ENCODE results near the gene TRAP1. TPM values are rescaled to one million over a fixed set of nuclear protein-coding genes. Genes with fewer than 3 reads are reported as not detected.

Gene TRAP1
- total RNA-seq, 1 experiment from 2014 or later, result 416 TPM

DNA sequence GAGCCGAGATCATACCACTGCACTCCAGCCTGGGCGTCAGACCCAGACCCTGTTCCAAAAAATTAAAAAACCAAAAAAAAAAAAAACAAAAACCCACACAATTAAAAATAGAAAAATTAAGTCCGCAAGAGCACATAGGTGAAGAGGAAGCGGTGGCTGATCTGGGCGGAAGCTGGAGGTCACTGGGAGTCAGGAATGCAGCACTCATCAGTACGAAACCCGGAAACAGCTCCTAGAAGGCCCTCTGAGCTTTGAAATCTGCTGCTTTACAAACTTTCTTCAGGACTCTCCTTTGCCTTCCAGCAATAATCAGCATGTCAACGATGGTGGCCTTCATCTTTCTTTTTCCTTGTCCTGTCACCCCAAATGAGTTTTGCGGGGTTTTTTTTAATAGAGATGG lies 29.5 kb downstream of the TRAP1 start:
- BruUV-seq (replicated peaks), result no TSS peak
- DNase-seq (ENCODE audit: low read depth, low spot score) (no peak), ATAC-seq (no peak)
- intact Hi-C loops (cut with micrococcal nuclease), result no loop called here
- no peaks in the 10 kb centered on the region for H3K9me2 ChIP-seq (ENCODE audit: insufficient read depth)
- TF ChIP-seq FOSL1 (IDR thresholded peaks at IDR 0.05; ENCODE audit: low read depth) (no peak), SIN3A (IDR thresholded peaks at IDR 0.05; ENCODE audit: low read depth) (no peak), YY1 (IDR thresholded peaks at IDR 0.05; ENCODE audit: extremely low read depth, insufficient replicate concordance, low read depth, low read length) (no peak), SRF (IDR thresholded peaks at IDR 0.05; ENCODE audit: low read depth) (no peak), CEBPB (IDR thresholded peaks at IDR 0.05; ENCODE audit: low read depth) (no peak), JUND (IDR thresholded peaks at IDR 0.05) (no peak), ZFX (IDR thresholded peaks at IDR 0.05) (no peak), EZH2phosphoT487 (IDR thresholded peaks at IDR 0.05; ENCODE audit: borderline replicate concordance) (no peak), EGR1 (IDR thresholded peaks at IDR 0.05; ENCODE audit: low read depth) (no peak), RAD21 (IDR thresholded peaks at IDR 0.05; ENCODE audit: low read depth) (no peak)
- TF ChIP-seq, protein P1, sequence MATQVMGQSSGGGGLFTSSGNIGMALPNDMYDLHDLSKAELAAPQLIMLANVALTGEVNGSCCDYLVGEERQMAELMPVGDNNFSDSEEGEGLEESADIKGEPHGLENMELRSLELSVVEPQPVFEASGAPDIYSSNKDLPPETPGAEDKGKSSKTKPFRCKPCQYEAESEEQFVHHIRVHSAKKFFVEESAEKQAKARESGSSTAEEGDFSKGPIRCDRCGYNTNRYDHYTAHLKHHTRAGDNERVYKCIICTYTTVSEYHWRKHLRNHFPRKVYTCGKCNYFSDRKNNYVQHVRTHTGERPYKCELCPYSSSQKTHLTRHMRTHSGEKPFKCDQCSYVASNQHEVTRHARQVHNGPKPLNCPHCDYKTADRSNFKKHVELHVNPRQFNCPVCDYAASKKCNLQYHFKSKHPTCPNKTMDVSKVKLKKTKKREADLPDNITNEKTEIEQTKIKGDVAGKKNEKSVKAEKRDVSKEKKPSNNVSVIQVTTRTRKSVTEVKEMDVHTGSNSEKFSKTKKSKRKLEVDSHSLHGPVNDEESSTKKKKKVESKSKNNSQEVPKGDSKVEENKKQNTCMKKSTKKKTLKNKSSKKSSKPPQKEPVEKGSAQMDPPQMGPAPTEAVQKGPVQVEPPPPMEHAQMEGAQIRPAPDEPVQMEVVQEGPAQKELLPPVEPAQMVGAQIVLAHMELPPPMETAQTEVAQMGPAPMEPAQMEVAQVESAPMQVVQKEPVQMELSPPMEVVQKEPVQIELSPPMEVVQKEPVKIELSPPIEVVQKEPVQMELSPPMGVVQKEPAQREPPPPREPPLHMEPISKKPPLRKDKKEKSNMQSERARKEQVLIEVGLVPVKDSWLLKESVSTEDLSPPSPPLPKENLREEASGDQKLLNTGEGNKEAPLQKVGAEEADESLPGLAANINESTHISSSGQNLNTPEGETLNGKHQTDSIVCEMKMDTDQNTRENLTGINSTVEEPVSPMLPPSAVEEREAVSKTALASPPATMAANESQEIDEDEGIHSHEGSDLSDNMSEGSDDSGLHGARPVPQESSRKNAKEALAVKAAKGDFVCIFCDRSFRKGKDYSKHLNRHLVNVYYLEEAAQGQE (IDR thresholded peaks at IDR 0.05; ENCODE audit: low read depth), result no peak
- TF ChIP-seq, protein P2, sequence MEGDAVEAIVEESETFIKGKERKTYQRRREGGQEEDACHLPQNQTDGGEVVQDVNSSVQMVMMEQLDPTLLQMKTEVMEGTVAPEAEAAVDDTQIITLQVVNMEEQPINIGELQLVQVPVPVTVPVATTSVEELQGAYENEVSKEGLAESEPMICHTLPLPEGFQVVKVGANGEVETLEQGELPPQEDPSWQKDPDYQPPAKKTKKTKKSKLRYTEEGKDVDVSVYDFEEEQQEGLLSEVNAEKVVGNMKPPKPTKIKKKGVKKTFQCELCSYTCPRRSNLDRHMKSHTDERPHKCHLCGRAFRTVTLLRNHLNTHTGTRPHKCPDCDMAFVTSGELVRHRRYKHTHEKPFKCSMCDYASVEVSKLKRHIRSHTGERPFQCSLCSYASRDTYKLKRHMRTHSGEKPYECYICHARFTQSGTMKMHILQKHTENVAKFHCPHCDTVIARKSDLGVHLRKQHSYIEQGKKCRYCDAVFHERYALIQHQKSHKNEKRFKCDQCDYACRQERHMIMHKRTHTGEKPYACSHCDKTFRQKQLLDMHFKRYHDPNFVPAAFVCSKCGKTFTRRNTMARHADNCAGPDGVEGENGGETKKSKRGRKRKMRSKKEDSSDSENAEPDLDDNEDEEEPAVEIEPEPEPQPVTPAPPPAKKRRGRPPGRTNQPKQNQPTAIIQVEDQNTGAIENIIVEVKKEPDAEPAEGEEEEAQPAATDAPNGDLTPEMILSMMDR (IDR thresholded peaks at IDR 0.05 in 2 of 3, conservative IDR thresholded peaks at IDR 0.05 in 1 of 3; ENCODE audit: borderline replicate concordance in 1 of 3, insufficient read depth in 1 of 3, low read depth in 2 of 3, low read length in 2 of 3), result no peak
- H3K27me3 ChIP-seq (ENCODE audit: insufficient read depth, low read length), result no peaks in the 10 kb centered on the region
- peaks cover 0 to 10% of the 10 kb centered on the region in 2 experiments; a peak in 2 of 4 replicates for H3K4me1 ChIP-seq (ENCODE audit: control insufficient read depth in 1 of 2, insufficient read depth in 2 of 2, low read length in 2 of 2)
- H2AFZ ChIP-seq (ENCODE audit: low read depth, low read length, poor library complexity, severe bottlenecking), result no peak overlapping the region
- H3K79me2 ChIP-seq (ENCODE audit: insufficient read depth, low read length), result peaks cover 47% of the 10 kb centered on the region; the same call in 1 of the 2 replicates
- ChIA-PET POLR2A (no interaction called here), CTCF (no interaction called here), RAD21 (ENCODE audit: low non-redundant PET in 1 of 2, low total read pairs in 2 of 2, uncharacterized antibody in 2 of 2, unreplicated experiment in 2 of 2) (no interaction called here)
- H3K4me2 ChIP-seq (ENCODE audit: low read length), result no peak overlapping the region
- no peak overlapping the region for H3K9ac ChIP-seq (ENCODE audit: low read length)
- H3K36me3 ChIP-seq (ENCODE audit: control insufficient read depth in 1 of 2, insufficient read depth in 2 of 2, low read length in 2 of 2), result peaks cover 29 to 55% of the 10 kb centered on the region in 2 experiments; a peak in 3 of 4 replicates
- no peaks in the 10 kb centered on the region for H3K9me3 ChIP-seq (ENCODE audit: control insufficient read depth in 1 of 2, insufficient read depth in 1 of 2, low read depth in 1 of 2, low read length in 2 of 2)
- no peak overlapping the region for H3K27ac ChIP-seq (ENCODE audit: low read depth, low read length)
- no peaks in the 10 kb centered on the region for H4K20me1 ChIP-seq (ENCODE audit: insufficient read depth)
- H3K4me3 ChIP-seq (replicated peaks in 1 of 2; ENCODE audit: low read depth in 1 of 2, low read length in 2 of 2), result no peak overlapping the region
